Endothelial cell of umbilical vein (primary cell): ENCODE data around the gene JPT2. TPM values are rescaled to one million over a fixed set of nuclear protein-coding genes. Genes with fewer than 3 reads are reported as not detected.

ENCODE experiments used
- BruUV-seq: library from RNA; stranded (reverse); fragments of 400-500 nt; replicated peaks from 2 replicates; lab custom pipeline; 2021; lab: Mats Ljungman, UMichigan
- CTCF ChIA-PET: fragments of 300-600, 350-600 bp; sonication (Branson Sonifier 250); formaldehyde crosslinking; loops from one replicate; lab custom pipeline; 2021; ENCODE audit warnings: antibody characterized with exemption, inconsistent platforms; lab: Charles Lee
- POLR2A ChIA-PET: fragments of 300-600, 350-600 bp; sonication (Branson Sonifier 250); formaldehyde crosslinking; loops from one replicate; lab custom pipeline; 2021; ENCODE audit warnings: antibody characterized with exemption, inconsistent platforms; lab: Charles Lee
- DNase-seq: peaks from one replicate; pipeline ENCODE4 v3.0.0-alpha.2; 2011; ENCODE audit warnings: low read depth, low spot score
- FAIRE-seq: peaks from 2 replicates; lab custom pipeline; 2011; peaks lifted over from hg19 to GRCh38; lab: Jason Lieb, UNC
- H2AFZ ChIP-seq: 2 replicates; pipeline ENCODE4 v1.6.0; 2012; ENCODE audit warnings: low read depth, low read length, control low read depth, inconsistent platforms
- H3K27ac ChIP-seq: 2 replicates; pipeline ENCODE4 v1.5.1; 2011; ENCODE audit warnings: low read depth, mild to moderate bottlenecking, control low read depth, low read length, moderate library complexity; ENCODE audit not compliant: insufficient read depth
- H3K27me3 ChIP-seq, 2 experiments: 2 replicates each; pipeline versions ENCODE4 v1.6.0 to v1.6.1; 2011; ENCODE audit warnings: low read length in 2 of 2, mixed read lengths in 1 of 2; ENCODE audit not compliant: control insufficient read depth in 2 of 2, insufficient read depth in 2 of 2
- H3K36me3 ChIP-seq, 2 experiments: 2 replicates in 1 of 2; 3 replicates in 1 of 2; pipeline ENCODE4 v1.5.1; 2011; ENCODE audit warnings: low read length in 2 of 2, mild to moderate bottlenecking in 1 of 2, moderate library complexity in 1 of 2; ENCODE audit not compliant: control insufficient read depth in 2 of 2, insufficient read depth in 2 of 2; ENCODE audit errors: extremely low read depth in 1 of 2
- H3K4me1 ChIP-seq: 3 replicates; pipeline ENCODE4 v1.5.1; 2011; ENCODE audit warnings: mild to moderate bottlenecking, low read length; ENCODE audit not compliant: control insufficient read depth, insufficient read depth; ENCODE audit errors: extremely low read depth
- H3K4me2 ChIP-seq: 2 replicates; pipeline ENCODE4 v1.6.1; 2011; ENCODE audit warnings: low read length, control low read depth, mixed read lengths; ENCODE audit not compliant: insufficient read depth
- H3K4me3 ChIP-seq, 3 experiments: fragments of 200-600 bp in 1 of 3; sonication (generic), shearing (Covaris generic) in 1 of 3; replicated peaks in 1 of 3; 2 replicates each; pipeline ENCODE4 v1.5.1; 2011 to 2016; ENCODE audit warnings: control low read depth in 3 of 3, low read length in 3 of 3, mild to moderate bottlenecking in 2 of 3, inconsistent platforms in 1 of 3, low read depth in 1 of 3, moderate library complexity in 1 of 3; ENCODE audit not compliant: insufficient read depth in 1 of 3
- H3K79me2 ChIP-seq: 2 replicates; pipeline ENCODE4 v1.6.0; 2012; ENCODE audit warnings: low read length, inconsistent platforms; ENCODE audit not compliant: control insufficient read depth, insufficient read depth
- H3K9ac ChIP-seq: replicated peaks from 2 replicates; pipeline ENCODE3; 2011; ENCODE audit warnings: low read length, control low read depth; ENCODE audit not compliant: insufficient read depth; ENCODE audit errors: extremely low read depth
- H3K9me1 ChIP-seq: replicated peaks from 3 replicates; pipeline ENCODE4 v1.6.0; 2011; ENCODE audit warnings: mild to moderate bottlenecking, low read length; ENCODE audit not compliant: control insufficient read depth, insufficient read depth; ENCODE audit errors: extremely low read depth
- H3K9me3 ChIP-seq: replicated peaks from 2 replicates; pipeline ENCODE4 v1.5.1; 2012; ENCODE audit warnings: low read length, inconsistent platforms; ENCODE audit not compliant: control insufficient read depth, insufficient read depth
- H4K20me1 ChIP-seq: replicated peaks from 2 replicates; pipeline ENCODE3; 2011; ENCODE audit warnings: mild to moderate bottlenecking, low read length; ENCODE audit not compliant: control insufficient read depth, insufficient read depth; ENCODE audit errors: extremely low read depth
- EZH2 ChIP-seq: IDR thresholded peaks from 2 replicates; pipeline ENCODE4 v1.6.1; 2012; ENCODE audit warnings: borderline replicate concordance, low read depth, mild to moderate bottlenecking, moderate library complexity, low read length, inconsistent platforms; ENCODE audit not compliant: severe bottlenecking
- FOS ChIP-seq: IDR thresholded peaks from 2 replicates; pipeline ENCODE4 v1.6.1; 2011; ENCODE audit warnings: mild to moderate bottlenecking, low read length, moderate library complexity, borderline replicate concordance; ENCODE audit not compliant: insufficient read depth
- GATA2 ChIP-seq: IDR thresholded peaks from 2 replicates; pipeline ENCODE4 v1.7.0; 2011; ENCODE audit warnings: low read depth, mild to moderate bottlenecking, moderate library complexity, mixed read lengths, low read length; ENCODE audit not compliant: insufficient read length, insufficient read depth
- JUN ChIP-seq: IDR thresholded peaks from 2 replicates; pipeline ENCODE4 v1.6.1; 2011; ENCODE audit warnings: borderline replicate concordance, low read depth; ENCODE audit not compliant: insufficient read length, insufficient read depth
- MYC ChIP-seq: IDR thresholded peaks from one replicate; pipeline ENCODE4 v1.6.1; 2011; ENCODE audit warnings: mild to moderate bottlenecking, low read depth, low read length
- POLR2AphosphoS5 ChIP-seq: IDR thresholded peaks from 2 replicates; pipeline ENCODE4 v1.6.1; 2012; ENCODE audit warnings: low read depth, mild to moderate bottlenecking, control low read depth, low read length, moderate library complexity; ENCODE audit not compliant: insufficient read depth
- dilution Hi-C: fragments of 300-500 bp; cut with MboI; formaldehyde crosslinking; loops from one replicate; pipeline ENCODE4 v1.15.0; 2019; ENCODE audit warnings: low sequenced_read_pairs; ENCODE audit not compliant: extremely low pct_ligation_motif_present
- intact Hi-C: fragments of 100-400 bp; cut with micrococcal nuclease; formaldehyde crosslinking; loops from one replicate; pipeline ENCODE4 v1.10.0; 2022
- polyA plus RNA-seq, 4 experiments: library from polyadenylated mRNA; depleted of rRNA in 3 of 4; stranded (reverse) in 3 of 4; unstranded in 1 of 4; fragments of >200 nt; gene quantifications; 2 replicates each; pipeline versions ENCODE4 v1.2.1 to v1.2.3, GENCODE V29; 2011 to 2012; ENCODE audit warnings: missing spikeins in 1 of 4
- total RNA-seq: library from RNA; stranded (reverse); gene quantifications from 2 replicates; pipeline ENCODE4 v1.2.3, GENCODE V29; 2021
- TF ChIP-seq, protein P1 (sequence below): IDR thresholded peaks from 2 replicates; pipeline ENCODE4 v1.6.1; 2011; ENCODE audit not compliant: insufficient read depth, insufficient read length
- TF ChIP-seq, protein P2 (sequence below), 2 donors: IDR thresholded peaks; 1 replicate in 1 of 2; 2 replicates in 1 of 2; pipeline ENCODE4 v1.5.1; 2011; ENCODE audit warnings: low read length in 2 of 2, mild to moderate bottlenecking in 2 of 2, moderate library complexity in 2 of 2, control low read depth in 1 of 2, inconsistent platforms in 1 of 2, low read depth in 1 of 2; ENCODE audit not compliant: insufficient read depth in 1 of 2; ENCODE audit errors: extremely low read depth in 1 of 2

Gene JPT2
- total and polyA plus RNA-seq, 2 donors (not counting 3 experiments of a cell fraction or from before 2014, with no cell fraction given): 35.8 to 93.3 TPM

DNA sequence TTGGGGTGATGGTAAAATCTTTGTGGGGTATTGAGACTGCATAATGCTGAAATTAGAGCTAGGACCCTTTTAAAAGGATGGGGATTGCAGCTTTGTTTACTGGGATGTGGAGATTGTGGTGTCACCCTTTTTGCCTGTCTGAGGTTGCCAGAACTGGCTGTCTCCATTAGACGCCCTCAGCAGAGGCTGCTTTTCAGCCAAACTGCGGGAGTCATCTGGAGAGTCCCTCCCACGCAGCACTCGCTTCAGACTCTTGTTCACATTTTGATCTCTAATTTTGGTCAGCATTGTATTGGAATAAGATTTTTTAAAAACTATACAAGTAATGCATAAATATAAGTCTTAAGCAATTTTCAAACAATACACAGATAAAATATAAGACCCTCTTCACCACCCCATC, 27.9 kb upstream of the JPT2 start:
- no peak overlapping the region for H3K9ac ChIP-seq
- no peaks in the 10 kb centered on the region for H4K20me1 ChIP-seq
- intact Hi-C loops: no loop called here
- H3K79me2 ChIP-seq: peaks cover 7% of the 10 kb centered on the region
- H3K9me3 ChIP-seq: no peaks in the 10 kb centered on the region
- no peaks in the 10 kb centered on the region for H3K9me1 ChIP-seq
- ChIA-PET CTCF (interaction anchor here (0.7 to 1.6 kb wide), 4 partner anchors 14 to 287 kb away, joined by 3 to 4 read pairs (median 4); partner anchors contain the start of gene MAPK8IP3), POLR2A (no interaction called here)
- DNase-seq: no peak
- FAIRE-seq: no peak
- H3K27me3 ChIP-seq: no peaks in the 10 kb centered on the region
- H3K36me3 ChIP-seq: peaks cover 6 to 32% of the 10 kb centered on the region in 2 experiments
- H3K4me2 ChIP-seq: no peak overlapping the region
- no peak overlapping the region for H3K27ac ChIP-seq
- no peak for TF ChIP-seq EZH2
- no peak for TF ChIP-seq POLR2AphosphoS5
- no peak for TF ChIP-seq GATA2
- TF ChIP-seq, protein P1, sequence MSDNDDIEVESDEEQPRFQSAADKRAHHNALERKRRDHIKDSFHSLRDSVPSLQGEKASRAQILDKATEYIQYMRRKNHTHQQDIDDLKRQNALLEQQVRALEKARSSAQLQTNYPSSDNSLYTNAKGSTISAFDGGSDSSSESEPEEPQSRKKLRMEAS: no peak
- TF ChIP-seq JUN: no peak
- TF ChIP-seq FOS: no peak
- TF ChIP-seq MYC: no peak
- TF ChIP-seq, protein P2, sequence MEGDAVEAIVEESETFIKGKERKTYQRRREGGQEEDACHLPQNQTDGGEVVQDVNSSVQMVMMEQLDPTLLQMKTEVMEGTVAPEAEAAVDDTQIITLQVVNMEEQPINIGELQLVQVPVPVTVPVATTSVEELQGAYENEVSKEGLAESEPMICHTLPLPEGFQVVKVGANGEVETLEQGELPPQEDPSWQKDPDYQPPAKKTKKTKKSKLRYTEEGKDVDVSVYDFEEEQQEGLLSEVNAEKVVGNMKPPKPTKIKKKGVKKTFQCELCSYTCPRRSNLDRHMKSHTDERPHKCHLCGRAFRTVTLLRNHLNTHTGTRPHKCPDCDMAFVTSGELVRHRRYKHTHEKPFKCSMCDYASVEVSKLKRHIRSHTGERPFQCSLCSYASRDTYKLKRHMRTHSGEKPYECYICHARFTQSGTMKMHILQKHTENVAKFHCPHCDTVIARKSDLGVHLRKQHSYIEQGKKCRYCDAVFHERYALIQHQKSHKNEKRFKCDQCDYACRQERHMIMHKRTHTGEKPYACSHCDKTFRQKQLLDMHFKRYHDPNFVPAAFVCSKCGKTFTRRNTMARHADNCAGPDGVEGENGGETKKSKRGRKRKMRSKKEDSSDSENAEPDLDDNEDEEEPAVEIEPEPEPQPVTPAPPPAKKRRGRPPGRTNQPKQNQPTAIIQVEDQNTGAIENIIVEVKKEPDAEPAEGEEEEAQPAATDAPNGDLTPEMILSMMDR (IDR thresholded peaks at IDR 0.05; ENCODE audit: extremely low read depth in 1 of 2, insufficient read depth in 1 of 2, low read depth in 1 of 2, low read length in 2 of 2): no peak
- BruUV-seq: no TSS peak
- no peak overlapping the region for H2AFZ ChIP-seq
- H3K4me1 ChIP-seq: no peaks in the 10 kb centered on the region
- dilution Hi-C loops: no loop called here
- no peak overlapping the region for H3K4me3 ChIP-seq
